GM12874 (cell line): ENCODE measurements around the gene SLFN12.

Experiments used
- CTCF ChIP-seq: IDR thresholded peaks from 2 replicates; pipeline ENCODE4 v1.5.1; 2011; ENCODE audit warnings: low read depth, mild to moderate bottlenecking, control low read depth, low read length, moderate library complexity; ENCODE audit not compliant: insufficient read depth

The SLFN12 gene

GRCh38 chr17:35432176-35433074 is at the start of gene SLFN12:
Gene SLFN12, minus strand, starts transcription at chr17:35432500. Its CDS starts 9,472 bp downstream, at chr17:35423028.
- no peak for TF ChIP-seq CTCF

GRCh38 chr17:35479271-35479670 is 47.0 kb upstream of the SLFN12 start:
- no peak for TF ChIP-seq CTCF

GRCh38 chr17:35477248-35477647 is 44.9 kb upstream of the SLFN12 start:
- TF ChIP-seq CTCF = no peak

- TF ChIP-seq CTCF = no peak
Observed at GRCh38 chr17:35476283-35476820, 44.1 kb upstream of the SLFN12 start.

GRCh38 chr17:35468475-35468874 is 36.2 kb upstream of the SLFN12 start:
- no peak for TF ChIP-seq CTCF

- no peak for TF ChIP-seq CTCF
Observed at GRCh38 chr17:35467824-35468223, 35.5 kb upstream of the SLFN12 start.

- TF ChIP-seq CTCF = no peak
Observed at GRCh38 chr17:35460354-35460851, 28.1 kb upstream of the SLFN12 start.
